HEK293T (cell line): ENCODE data around the gene FXYD4.
"Not testable (repeated sequence)": the region's sequence is repeated elsewhere in the genome, so short reads cannot be mapped to it uniquely, and the experiment has no call there.

Experiments
- CTCF ChIA-PET: fragments of 350-600 bp; formaldehyde crosslinking; extraction: SDS; loops from one replicate; lab custom pipeline; 2021; ENCODE audit warnings: antibody characterized with exemption, inconsistent platforms; lab: Yijun Ruan, JAX
- POLR2A ChIA-PET: fragments of 350-600 bp; formaldehyde crosslinking; extraction: SDS; loops from one replicate; lab custom pipeline; 2020; ENCODE audit warnings: antibody characterized with exemption, inconsistent platforms; lab: Yijun Ruan, JAX
- DNase-seq: peaks from one replicate; pipeline ENCODE4 v3.0.0; 2012; ENCODE audit warnings: mixed read lengths; ENCODE audit errors: extremely low spot score
- ARNT ChIP-seq: fragments of 450-650 bp; IDR thresholded peaks from 2 replicates; pipeline ENCODE4 v1.6.1; 2017; ENCODE audit warnings: mild to moderate bottlenecking
- BHLHE40 ChIP-seq: fragments of 450-650 bp; IDR thresholded peaks from 2 replicates; pipeline ENCODE4 v1.6.1; 2016; ENCODE audit warnings: mild to moderate bottlenecking, moderate library complexity, borderline replicate concordance
- CTBP1 ChIP-seq: fragments of 450-650 bp; IDR thresholded peaks from 2 replicates; pipeline ENCODE4 v1.6.1; 2016; ENCODE audit warnings: borderline replicate concordance
- ELF4 ChIP-seq: fragments of 450-650 bp; IDR thresholded peaks from 2 replicates; pipeline ENCODE4 v1.6.1; 2017; ENCODE audit warnings: antibody characterized with exemption
- FOXA1 ChIP-seq: fragments of 450-650 bp; IDR thresholded peaks from 2 replicates; pipeline ENCODE4 v1.6.1; 2016; ENCODE audit warnings: mild to moderate bottlenecking
- FOXK2 ChIP-seq: fragments of 450-650 bp; IDR thresholded peaks from 2 replicates; pipeline ENCODE4 v1.6.1; 2016; ENCODE audit warnings: mild to moderate bottlenecking
- FOXM1 ChIP-seq: fragments of 450-650 bp; IDR thresholded peaks from 2 replicates; pipeline ENCODE4 v1.6.1; 2017; ENCODE audit warnings: mild to moderate bottlenecking, borderline replicate concordance
- HDGF ChIP-seq: fragments of 450-650 bp; IDR thresholded peaks from 2 replicates; pipeline ENCODE4 v1.6.1; 2017; ENCODE audit warnings: antibody characterized with exemption, borderline replicate concordance
- L3MBTL2 ChIP-seq: fragments of 450-650 bp; conservative IDR thresholded peaks from 2 replicates; pipeline ENCODE4 v1.6.1; 2016; ENCODE audit warnings: mild to moderate bottlenecking
- LEF1 ChIP-seq: fragments of 450-650 bp; IDR thresholded peaks from 2 replicates; pipeline ENCODE4 v1.6.1; 2017; ENCODE audit warnings: mild to moderate bottlenecking, borderline replicate concordance
- NFRKB ChIP-seq: fragments of 450-650 bp; IDR thresholded peaks from 2 replicates; pipeline ENCODE4 v1.6.1; 2016; ENCODE audit warnings: mild to moderate bottlenecking, moderate library complexity
- SP1 ChIP-seq: fragments of 450-650 bp; IDR thresholded peaks from 2 replicates; pipeline ENCODE4 v1.6.1; 2017
- SUZ12 ChIP-seq: fragments of 450-650 bp; IDR thresholded peaks from 2 replicates; pipeline ENCODE4 v1.6.1; 2016; ENCODE audit warnings: mild to moderate bottlenecking
- TARDBP ChIP-seq: fragments of 450-650 bp; IDR thresholded peaks from 2 replicates; pipeline ENCODE4 v1.6.1; 2016
- ZNF384 ChIP-seq: fragments of 450-650 bp; IDR thresholded peaks from 2 replicates; pipeline ENCODE4 v1.6.1; 2016
- TF ChIP-seq, protein P1 (sequence below): fragments of 450-650 bp; IDR thresholded peaks from 2 replicates; pipeline ENCODE4 v1.6.1; 2016

Gene FXYD4

DNA sequence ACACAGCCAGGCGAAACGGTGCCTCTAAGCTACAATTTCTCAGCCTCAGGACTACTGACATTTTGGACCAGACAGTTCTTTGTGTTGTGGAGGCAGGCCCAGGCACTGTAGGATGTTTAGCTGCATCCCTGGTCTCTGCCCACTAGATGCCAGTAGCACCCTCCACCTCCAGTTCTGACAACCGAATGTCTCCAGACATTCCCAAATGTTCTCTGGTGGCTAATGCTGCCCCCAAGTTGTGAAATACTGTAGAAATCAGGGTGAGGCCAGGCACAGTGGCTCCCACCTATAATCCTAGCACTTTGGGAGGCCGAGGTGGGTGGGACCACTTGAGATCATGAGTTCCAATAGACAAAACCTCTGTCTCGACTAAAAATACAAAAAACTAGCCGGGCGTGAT lies 19.3 kb downstream of the FXYD4 start:
- DNase-seq: peak; percentile 25
- POLR2A ChIA-PET: interaction anchor here (0.7 kb wide), 1 partner anchor 98 kb away, joined by 3 read pairs; no protein-coding TSS in a partner anchor

DNA sequence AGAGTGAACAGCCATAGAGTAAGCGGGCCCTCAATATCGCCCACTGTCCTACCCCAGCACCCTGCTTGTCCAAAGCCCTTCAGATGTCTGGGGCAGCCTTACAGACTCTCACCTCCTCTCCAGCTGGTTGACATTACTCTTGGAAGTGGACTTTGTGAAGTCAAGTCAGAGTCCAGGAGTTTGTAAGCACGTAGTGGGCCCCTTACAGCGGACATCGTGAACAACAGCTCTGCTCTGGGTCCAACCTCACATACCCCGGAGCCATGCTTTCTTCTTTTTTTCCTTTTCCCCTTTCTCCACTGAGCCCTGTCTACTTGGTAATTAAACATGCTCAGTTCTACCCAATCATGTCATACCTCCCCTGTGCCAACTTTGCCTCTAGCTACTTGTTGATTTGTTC lies 20.1 kb downstream of the FXYD4 start:
- DNase-seq: no peak
- ChIA-PET CTCF (no interaction called here), POLR2A (no interaction called here)
- no peak for TF ChIP-seq FOXA1
- no peak for TF ChIP-seq ELF4
- TF ChIP-seq SUZ12: no peak
- no peak for TF ChIP-seq L3MBTL2
- no peak for TF ChIP-seq HDGF
- no peak for TF ChIP-seq LEF1
- no peak for TF ChIP-seq SP1
- TF ChIP-seq ZNF384: no peak
- TF ChIP-seq NFRKB: no peak
- TF ChIP-seq FOXM1: no peak
- TF ChIP-seq, protein P1, sequence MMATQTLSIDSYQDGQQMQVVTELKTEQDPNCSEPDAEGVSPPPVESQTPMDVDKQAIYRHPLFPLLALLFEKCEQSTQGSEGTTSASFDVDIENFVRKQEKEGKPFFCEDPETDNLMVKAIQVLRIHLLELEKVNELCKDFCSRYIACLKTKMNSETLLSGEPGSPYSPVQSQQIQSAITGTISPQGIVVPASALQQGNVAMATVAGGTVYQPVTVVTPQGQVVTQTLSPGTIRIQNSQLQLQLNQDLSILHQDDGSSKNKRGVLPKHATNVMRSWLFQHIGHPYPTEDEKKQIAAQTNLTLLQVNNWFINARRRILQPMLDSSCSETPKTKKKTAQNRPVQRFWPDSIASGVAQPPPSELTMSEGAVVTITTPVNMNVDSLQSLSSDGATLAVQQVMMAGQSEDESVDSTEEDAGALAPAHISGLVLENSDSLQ: no peak
- TF ChIP-seq CTBP1: no peak
- TF ChIP-seq TARDBP: no peak
- TF ChIP-seq BHLHE40: no peak
- TF ChIP-seq ARNT: no peak
- no peak for TF ChIP-seq FOXK2

More for the DNA sequence above, 19.3 kb downstream of the FXYD4 start:
- CTCF ChIA-PET: interaction anchor here (0.9 kb wide), 1 partner anchor 68 kb away, joined by 3 read pairs; no protein-coding TSS in a partner anchor
- no peak for TF ChIP-seq FOXM1
- TF ChIP-seq NFRKB: no peak

DNA sequence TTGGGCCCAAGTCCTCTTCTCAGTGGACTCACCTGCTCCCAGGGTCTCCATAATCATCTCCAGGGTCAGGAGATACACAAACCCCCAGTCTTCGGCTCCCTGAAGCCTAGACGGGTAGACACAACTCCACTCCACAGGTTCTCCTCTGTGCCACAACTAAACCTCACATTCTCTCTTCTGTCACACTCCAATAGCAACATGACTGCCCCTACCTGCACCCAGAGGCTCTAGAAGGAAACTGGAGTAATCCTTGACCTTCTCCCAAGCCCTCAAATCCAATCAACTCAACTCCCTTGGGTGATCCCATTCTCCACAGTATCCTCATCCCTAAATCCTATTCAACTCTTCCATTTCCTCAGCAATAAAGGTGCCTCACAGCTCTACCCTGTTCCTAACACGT lies 21.3 kb downstream of the FXYD4 start:
- no peak for DNase-seq
- ChIA-PET POLR2A (no interaction called here), CTCF (no interaction called here)
- TF ChIP-seq FOXM1 (no peak), L3MBTL2 (no peak), FOXA1 (no peak), LEF1 (no peak), SP1 (no peak), CTBP1 (no peak), ELF4 (no peak), NFRKB (no peak), ZNF384 (no peak), BHLHE40 (no peak), ARNT (no peak), FOXK2 (no peak), SUZ12 (no peak), HDGF (no peak), TARDBP (no peak)
- TF ChIP-seq, protein P1: no peak

DNA sequence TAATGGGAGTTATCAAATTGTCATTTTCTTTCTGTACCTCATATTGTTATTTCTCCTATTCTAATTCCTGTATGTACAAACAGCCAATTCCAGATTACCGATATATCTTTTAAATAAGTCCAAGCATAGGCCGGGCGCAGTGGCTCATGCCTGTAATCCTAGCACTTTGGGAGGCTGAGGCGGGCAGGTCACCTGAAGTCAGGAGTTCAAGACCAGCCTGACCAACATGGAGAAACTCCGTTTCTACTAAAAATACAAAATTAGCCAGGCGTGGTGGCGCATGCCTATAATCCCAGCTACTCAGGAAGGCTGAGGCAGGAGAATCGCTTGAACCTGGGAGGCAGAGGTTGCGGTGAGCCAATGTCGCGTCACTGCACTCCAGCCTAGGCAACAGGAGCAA lies 21.8 kb downstream of the FXYD4 start:
- DNase-seq, CTCF ChIA-PET, POLR2A ChIA-PET: not testable (repeated sequence)

DNA sequence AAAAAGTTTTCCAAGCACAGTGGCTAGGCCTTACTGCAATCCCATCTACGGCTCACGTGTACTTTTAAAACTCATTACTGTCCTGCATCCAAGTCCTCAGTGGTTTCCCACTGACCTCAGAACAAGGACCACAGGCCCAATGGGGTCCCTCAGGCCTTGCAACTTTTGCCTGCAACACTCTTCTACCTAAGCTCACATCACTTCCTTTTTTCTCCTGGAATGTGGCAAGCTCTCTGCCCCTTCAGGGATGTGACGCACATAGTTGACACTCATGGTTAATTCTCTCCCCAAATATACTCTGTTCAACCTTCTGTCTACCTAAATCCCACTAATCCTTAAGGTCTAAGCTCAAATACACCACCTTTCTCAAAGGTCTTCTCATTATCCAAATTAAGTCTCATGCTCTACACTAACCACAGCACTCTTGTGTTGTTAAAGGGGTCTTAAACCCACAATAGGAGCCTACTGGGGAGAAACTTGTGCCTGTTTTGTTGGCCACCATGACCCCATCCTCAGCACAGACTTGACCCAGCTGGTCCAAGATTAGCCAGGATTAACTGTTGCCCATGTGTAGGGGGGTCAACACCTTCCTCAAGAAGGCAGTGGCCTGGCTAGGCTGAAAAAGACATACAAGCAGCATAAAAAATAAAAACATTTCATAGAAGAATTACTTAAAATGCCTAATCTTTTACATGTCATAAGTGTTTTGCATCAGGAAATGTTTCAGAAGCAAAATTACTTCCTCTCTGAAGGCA lies 22.3 kb downstream of the FXYD4 start:
- DNase-seq: no peak
- ChIA-PET POLR2A (no interaction called here), CTCF (no interaction called here)
- TF ChIP-seq LEF1: no peak
- TF ChIP-seq ARNT: no peak
- TF ChIP-seq HDGF: no peak
- TF ChIP-seq SUZ12: no peak
- no peak for TF ChIP-seq L3MBTL2
- TF ChIP-seq FOXA1: no peak
- TF ChIP-seq, protein P1: no peak
- no peak for TF ChIP-seq SP1
- no peak for TF ChIP-seq FOXK2
- no peak for TF ChIP-seq NFRKB
- TF ChIP-seq BHLHE40: no peak
- TF ChIP-seq CTBP1: no peak
- TF ChIP-seq FOXM1: no peak
- no peak for TF ChIP-seq TARDBP

DNA sequence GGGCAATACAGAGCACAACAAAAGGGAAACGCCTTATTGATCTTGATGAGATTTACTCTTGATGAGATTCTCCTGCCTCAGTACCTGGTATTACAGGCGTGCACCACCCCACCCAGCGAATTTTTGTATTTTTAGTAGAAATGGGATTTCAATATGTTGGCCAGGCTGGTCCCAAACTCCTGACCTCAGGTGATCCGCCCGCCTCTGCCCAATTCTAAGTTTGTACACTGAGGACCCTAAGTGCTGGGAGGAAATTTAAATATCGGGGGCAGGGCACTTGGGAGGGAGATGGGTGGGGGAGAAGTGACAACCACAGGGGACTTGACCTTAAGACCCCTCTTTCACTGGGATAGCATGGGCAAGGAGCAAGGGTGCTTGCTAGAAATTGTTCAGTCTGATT lies 23.4 kb downstream of the FXYD4 start:
- ChIA-PET POLR2A (interaction anchor here (1.2 to 2.9 kb wide), 2 partner anchors 9 to 12 kb away, joined by 3 to 21 read pairs; no protein-coding TSS in a partner anchor), CTCF (no interaction called here)
- TF ChIP-seq FOXK2 (no peak), SUZ12 (no peak), LEF1 (no peak), CTBP1 (no peak), ZNF384 (no peak), FOXA1 (no peak), SP1 (no peak)
- TF ChIP-seq, protein P1: no peak
- no peak for DNase-seq
